Progenitor cell of endocrine pancreas (in vitro differentiated cells): ENCODE measurements around the gene RIC1. TPM values are rescaled to one million over a fixed set of nuclear protein-coding genes. Genes with fewer than 3 reads are reported as not detected.
A peak's percentile ranks its signal among the peaks of the same experiment; 100 is the strongest.

Experiments
- DNase-seq: peaks from one replicate; pipeline ENCODE4 v3.0.0; 2021; ENCODE audit warnings: low spot score; ENCODE audit not compliant: unreplicated experiment
- H3K27ac Mint-ChIP-seq: 2 replicates; pipeline ENCODE4 v1.8.0; 2021; ENCODE audit warnings: mild to moderate bottlenecking, moderate library complexity, mixed read lengths
- H3K27me3 Mint-ChIP-seq: 2 replicates; pipeline ENCODE4 v1.8.0; 2021; ENCODE audit warnings: mixed read lengths
- H3K36me3 Mint-ChIP-seq: 2 replicates; pipeline ENCODE4 v1.8.0; 2022; ENCODE audit warnings: mixed read lengths; ENCODE audit not compliant: insufficient read depth
- H3K4me1 Mint-ChIP-seq: 2 replicates; pipeline ENCODE4 v1.8.0; 2021; ENCODE audit warnings: low read depth, mixed read lengths
- H3K4me3 Mint-ChIP-seq: 2 replicates; pipeline ENCODE4 v1.8.0; 2021; ENCODE audit warnings: low read depth, mild to moderate bottlenecking, moderate library complexity, mixed read lengths
- H3K9me3 Mint-ChIP-seq: 2 replicates; pipeline ENCODE4 v1.8.0; 2021; ENCODE audit warnings: low read depth, mixed read lengths
- total RNA-seq: library from RNA; stranded (reverse); gene quantifications from 2 replicates; pipeline ENCODE4 v1.2.1, GENCODE V29; 2021
- TF ChIP-seq, protein P1 (sequence below): fragments of 200-600 bp; sonication (generic); IDR thresholded peaks from one replicate; pipeline ENCODE4 v1.5.0; 2021; ENCODE audit warnings: antibody characterized with exemption, mild to moderate bottlenecking; ENCODE audit not compliant: unreplicated experiment

Gene RIC1
- total RNA-seq, 1 donor from 2014 or later = 24.2 TPM

- Mint-ChIP-seq H3K36me3 (no peaks in the 10 kb centered on the region), H3K27me3 (no peaks in the 10 kb centered on the region), H3K4me1 (peaks cover 9% of the 10 kb centered on the region), H3K9me3 (no peaks in the 10 kb centered on the region), H3K4me3 (no peak overlapping the region), H3K27ac (peak overlapping the region; percentile 35)
- DNase-seq = no peak
- TF ChIP-seq, protein P1, sequence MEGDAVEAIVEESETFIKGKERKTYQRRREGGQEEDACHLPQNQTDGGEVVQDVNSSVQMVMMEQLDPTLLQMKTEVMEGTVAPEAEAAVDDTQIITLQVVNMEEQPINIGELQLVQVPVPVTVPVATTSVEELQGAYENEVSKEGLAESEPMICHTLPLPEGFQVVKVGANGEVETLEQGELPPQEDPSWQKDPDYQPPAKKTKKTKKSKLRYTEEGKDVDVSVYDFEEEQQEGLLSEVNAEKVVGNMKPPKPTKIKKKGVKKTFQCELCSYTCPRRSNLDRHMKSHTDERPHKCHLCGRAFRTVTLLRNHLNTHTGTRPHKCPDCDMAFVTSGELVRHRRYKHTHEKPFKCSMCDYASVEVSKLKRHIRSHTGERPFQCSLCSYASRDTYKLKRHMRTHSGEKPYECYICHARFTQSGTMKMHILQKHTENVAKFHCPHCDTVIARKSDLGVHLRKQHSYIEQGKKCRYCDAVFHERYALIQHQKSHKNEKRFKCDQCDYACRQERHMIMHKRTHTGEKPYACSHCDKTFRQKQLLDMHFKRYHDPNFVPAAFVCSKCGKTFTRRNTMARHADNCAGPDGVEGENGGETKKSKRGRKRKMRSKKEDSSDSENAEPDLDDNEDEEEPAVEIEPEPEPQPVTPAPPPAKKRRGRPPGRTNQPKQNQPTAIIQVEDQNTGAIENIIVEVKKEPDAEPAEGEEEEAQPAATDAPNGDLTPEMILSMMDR = no peak
Measured at GRCh38 chr9:5587024-5587423, 41.9 kb upstream of the RIC1 start.

DNA sequence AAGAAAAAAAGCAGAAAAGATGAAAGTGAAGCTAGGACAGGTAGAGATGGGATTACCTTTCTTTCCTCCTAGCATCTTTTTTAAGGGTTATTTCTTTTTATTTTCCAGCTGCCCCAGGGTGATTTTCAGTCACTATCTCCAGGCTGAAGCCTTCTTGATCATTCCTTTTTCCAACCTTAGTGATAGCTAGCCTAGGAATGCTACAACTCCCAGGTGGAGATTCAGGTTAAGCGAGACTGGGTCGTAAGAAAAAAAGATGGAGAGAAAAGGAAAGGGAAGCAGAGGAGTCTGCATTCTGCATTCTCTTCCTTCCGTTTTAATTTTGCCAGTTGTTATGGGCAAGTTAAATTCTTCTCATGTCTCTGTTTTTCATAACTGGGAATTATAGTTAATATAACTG, 36.7 kb upstream of the RIC1 start:
- no peaks in the 10 kb centered on the region for H3K27me3 Mint-ChIP-seq
- H3K36me3 Mint-ChIP-seq = no peaks in the 10 kb centered on the region
- TF ChIP-seq, protein P1 = no peak
- peak overlapping the region; percentile 75 for H3K27ac Mint-ChIP-seq
- peaks cover 9% of the 10 kb centered on the region for H3K4me1 Mint-ChIP-seq
- H3K4me3 Mint-ChIP-seq = no peak overlapping the region
- no peaks in the 10 kb centered on the region for H3K9me3 Mint-ChIP-seq
- no peak for DNase-seq

- TF ChIP-seq, protein P1 = no peak
- Mint-ChIP-seq H3K4me1 (peaks cover 9% of the 10 kb centered on the region), H3K36me3 (no peaks in the 10 kb centered on the region), H3K4me3 (no peak overlapping the region), H3K27ac (no peak overlapping the region), H3K9me3 (no peaks in the 10 kb centered on the region), H3K27me3 (no peaks in the 10 kb centered on the region)
- DNase-seq = no peak
Measured at GRCh38 chr9:5592904-5593303, 36.0 kb upstream of the RIC1 start.

DNA sequence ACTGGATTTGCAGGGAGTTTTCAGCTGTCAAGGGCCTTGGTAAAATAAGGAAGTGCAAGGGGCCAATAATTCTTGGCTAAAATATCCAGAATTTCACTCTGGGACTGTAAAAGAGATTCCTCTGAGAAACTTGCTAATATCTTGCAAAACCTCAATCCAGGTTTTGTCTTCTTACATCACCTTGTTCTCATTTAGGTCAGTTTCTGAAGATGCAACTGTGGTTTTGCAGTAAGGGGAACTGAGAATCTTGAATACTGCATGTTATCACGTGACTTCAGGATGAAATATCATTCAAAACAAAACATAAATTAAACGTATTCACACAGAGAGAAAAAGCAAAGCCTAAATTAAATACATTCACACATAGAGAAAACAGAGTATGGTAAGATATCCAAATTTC, 35.0 kb upstream of the RIC1 start:
- H3K36me3 Mint-ChIP-seq = no peaks in the 10 kb centered on the region
- TF ChIP-seq, protein P1 = no peak
- no peaks in the 10 kb centered on the region for H3K27me3 Mint-ChIP-seq
- H3K4me3 Mint-ChIP-seq = no peak overlapping the region
- no peaks in the 10 kb centered on the region for H3K9me3 Mint-ChIP-seq
- no peak for DNase-seq
- H3K27ac Mint-ChIP-seq = no peak overlapping the region
- H3K4me1 Mint-ChIP-seq = peaks cover 5% of the 10 kb centered on the region

DNA sequence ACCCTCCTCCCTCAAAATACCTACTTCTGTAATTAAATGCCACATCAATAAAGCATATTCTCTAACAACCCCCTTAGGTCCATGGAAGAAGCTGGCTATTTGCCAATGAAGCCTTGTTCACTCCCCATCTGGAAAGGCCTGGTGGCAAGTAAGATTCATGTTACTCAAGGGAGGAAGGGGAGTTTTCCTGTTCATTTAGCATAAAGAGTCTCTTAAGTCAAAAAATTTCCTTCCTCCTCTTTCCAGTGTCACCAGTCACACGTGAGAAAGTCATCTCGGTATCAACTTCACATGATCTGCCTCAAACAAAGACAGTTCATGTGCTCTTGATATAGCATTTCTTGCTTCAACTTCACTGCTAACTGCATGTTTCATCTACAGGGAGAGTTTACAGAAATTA, 32.7 kb upstream of the RIC1 start:
- no peak overlapping the region for H3K27ac Mint-ChIP-seq

More for the DNA sequence above, 32.7 kb upstream of the RIC1 start:
- Mint-ChIP-seq H3K4me3 (no peak overlapping the region), H3K4me1 (no peaks in the 10 kb centered on the region), H3K9me3 (no peaks in the 10 kb centered on the region), H3K36me3 (no peaks in the 10 kb centered on the region), H3K27me3 (no peaks in the 10 kb centered on the region)
- no peak for DNase-seq
- TF ChIP-seq, protein P1 = no peak
